IPS-20b (cell line): Measurements from ENCODE around the gene RNF183.

ENCODE experiments used
- H3K27ac ChIP-seq: one replicate; pipeline ENCODE4 v1.5.1; 2013; ENCODE audit warnings: low read length
- H3K27me3 ChIP-seq: 2 replicates; pipeline ENCODE4 v1.6.1; 2013; ENCODE audit warnings: mild to moderate bottlenecking, low read length, inconsistent platforms; ENCODE audit not compliant: insufficient read depth
- H3K36me3 ChIP-seq: 2 replicates; pipeline ENCODE4 v1.6.1; 2013; ENCODE audit warnings: low read depth, mild to moderate bottlenecking, inconsistent platforms, low read length, moderate library complexity; ENCODE audit not compliant: insufficient read depth
- H3K4me1 ChIP-seq: 2 replicates; pipeline ENCODE4 v1.6.1; 2013; ENCODE audit warnings: mild to moderate bottlenecking, control low read depth, inconsistent platforms, low read length, moderate library complexity; ENCODE audit not compliant: insufficient read depth
- H3K4me3 ChIP-seq: 2 replicates; pipeline ENCODE4 v1.5.1; 2013; ENCODE audit warnings: mild to moderate bottlenecking, low read length, inconsistent platforms
- H3K9ac ChIP-seq: 2 replicates; pipeline ENCODE4 v1.6.1; 2013; ENCODE audit warnings: low read depth, mild to moderate bottlenecking, inconsistent platforms, low read length, moderate library complexity
- H3K9me3 ChIP-seq: 2 replicates; pipeline ENCODE4 v1.6.1; 2013; ENCODE audit warnings: mild to moderate bottlenecking, low read depth, low read length, inconsistent platforms; ENCODE audit not compliant: insufficient read depth

The RNF183 gene

DNA sequence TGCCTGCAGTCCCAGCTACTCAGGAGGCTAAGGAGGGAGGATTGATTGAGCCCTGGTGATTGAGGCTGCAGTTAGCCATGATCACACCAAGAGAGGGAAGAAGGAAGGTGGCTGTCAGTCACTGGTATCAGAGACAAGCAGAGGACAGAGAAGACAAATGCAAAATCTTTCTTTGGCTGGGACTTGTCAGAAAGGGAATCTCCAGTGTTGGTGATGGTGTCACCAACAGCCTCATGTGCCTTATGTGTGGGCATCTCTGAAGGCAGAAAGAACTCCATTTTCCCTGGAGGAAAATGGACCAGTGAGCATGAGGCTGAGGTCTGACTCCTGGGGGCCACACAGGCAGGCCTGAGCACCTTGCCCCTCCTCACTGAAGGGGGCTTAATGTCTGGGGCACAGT is 12.1 kb upstream of the RNF183 start:
- Histone ChIP-seq H3K4me1 (no peaks in the 10 kb centered on the region), H3K27me3 (no peaks in the 10 kb centered on the region; the same call in 1 of the 2 replicates), H3K9ac (no peak overlapping the region), H3K36me3 (no peaks in the 10 kb centered on the region), H3K9me3 (no peaks in the 10 kb centered on the region), H3K27ac (no peak overlapping the region), H3K4me3 (no peak overlapping the region)

DNA sequence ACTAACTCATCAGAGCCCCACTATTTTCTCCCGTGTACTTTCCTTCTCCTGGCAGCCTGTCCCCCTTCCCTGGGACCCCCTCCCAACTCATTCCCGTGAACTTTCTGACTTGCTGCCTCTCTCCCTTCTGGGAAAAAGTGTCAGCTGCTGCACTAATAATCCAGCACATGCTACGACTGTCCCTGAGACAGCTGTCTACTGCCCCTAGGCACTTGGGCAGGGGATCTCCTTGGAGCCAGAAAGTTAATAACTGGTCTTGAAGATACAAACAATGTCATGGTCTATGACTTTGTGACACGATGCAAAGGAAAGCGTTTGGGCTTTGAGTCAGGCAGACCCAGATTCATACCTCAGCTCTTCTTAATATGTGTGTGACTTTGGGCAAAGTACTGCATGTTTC is 10.1 kb upstream of the RNF183 start:
- Histone ChIP-seq H3K27ac (no peak overlapping the region), H3K9ac (no peak overlapping the region), H3K27me3 (no peaks in the 10 kb centered on the region), H3K4me3 (no peak overlapping the region), H3K4me1 (no peaks in the 10 kb centered on the region), H3K36me3 (no peaks in the 10 kb centered on the region), H3K9me3 (no peaks in the 10 kb centered on the region)

DNA sequence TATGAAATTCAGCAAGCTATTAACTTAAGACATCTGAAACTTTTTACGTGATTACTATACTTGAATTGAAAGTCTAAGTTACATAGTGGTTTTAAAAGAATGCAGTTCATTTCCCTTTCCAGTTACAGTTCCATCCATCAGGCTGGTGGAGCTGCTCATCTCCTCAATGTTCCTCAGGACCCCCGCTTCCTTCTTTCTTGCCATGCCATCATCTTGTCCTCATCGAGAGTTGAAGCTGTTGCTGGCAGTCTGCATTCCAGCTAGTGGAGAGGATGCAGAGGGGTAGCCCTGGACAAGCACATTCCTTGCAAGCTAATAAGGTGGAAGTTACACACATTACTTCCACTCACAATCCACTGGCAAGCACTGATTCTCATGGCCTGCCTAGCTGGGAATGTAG is 8.8 kb upstream of the RNF183 start:
- Histone ChIP-seq H3K9me3 (no peaks in the 10 kb centered on the region), H3K9ac (no peak overlapping the region), H3K27me3 (no peaks in the 10 kb centered on the region), H3K4me1 (no peaks in the 10 kb centered on the region), H3K4me3 (no peak overlapping the region), H3K27ac (no peak overlapping the region), H3K36me3 (no peaks in the 10 kb centered on the region)

DNA sequence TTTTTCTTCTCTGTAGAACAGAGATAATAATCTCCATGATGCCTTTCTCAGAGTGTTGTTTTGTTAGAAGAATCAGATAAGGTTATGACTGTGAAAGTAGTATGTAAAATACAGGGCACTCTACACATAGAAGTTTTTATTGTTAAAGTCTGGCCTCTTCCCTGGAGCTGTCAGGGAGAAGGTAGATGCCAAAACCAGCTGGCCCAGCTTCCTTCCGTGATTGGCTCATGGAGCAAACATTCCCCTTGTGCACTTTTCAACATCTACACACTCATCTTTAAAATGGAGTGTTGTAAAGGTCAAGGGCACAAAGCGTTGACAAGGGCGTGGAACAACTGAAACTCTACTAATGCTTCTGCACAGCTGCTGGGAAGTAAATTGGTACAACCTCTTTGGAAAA is 7.4 kb upstream of the RNF183 start:
- no peak overlapping the region for H3K4me3 ChIP-seq
- H3K9ac ChIP-seq = no peak overlapping the region
- no peaks in the 10 kb centered on the region for H3K27me3 ChIP-seq
- H3K9me3 ChIP-seq = no peaks in the 10 kb centered on the region
- no peak overlapping the region for H3K27ac ChIP-seq
- H3K36me3 ChIP-seq = no peaks in the 10 kb centered on the region
- no peaks in the 10 kb centered on the region for H3K4me1 ChIP-seq

DNA sequence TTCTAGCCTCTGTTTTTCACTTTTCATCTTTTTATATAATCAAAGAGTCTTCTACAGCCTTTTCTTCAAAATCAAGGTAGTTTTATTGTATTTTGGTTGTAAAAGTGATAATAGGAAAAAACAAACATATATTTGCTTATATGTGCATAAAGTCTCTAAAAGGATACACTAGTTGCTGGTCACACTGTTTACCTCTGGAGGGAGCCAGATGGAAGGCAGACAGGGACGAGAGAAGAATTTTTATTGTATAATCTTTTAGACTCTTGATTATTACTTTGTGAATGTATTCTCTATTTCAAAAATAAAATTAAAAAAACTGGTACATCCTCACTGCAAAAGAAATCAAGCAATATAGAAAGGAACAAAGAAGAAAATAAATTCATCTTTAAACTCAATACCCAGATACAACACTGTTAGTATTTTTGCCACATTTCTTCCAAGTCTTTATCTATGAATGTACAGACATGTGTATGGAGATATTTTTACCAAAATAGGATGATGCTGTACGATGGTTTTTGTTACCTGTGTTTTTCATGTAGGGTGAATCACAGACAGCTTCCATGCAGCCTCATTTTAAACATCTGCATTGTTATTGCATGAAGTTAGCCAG is 6.1 kb upstream of the RNF183 start:
- Histone ChIP-seq H3K9me3 (no peaks in the 10 kb centered on the region), H3K27ac (no peak overlapping the region), H3K4me3 (no peak overlapping the region), H3K9ac (no peak overlapping the region), H3K4me1 (no peaks in the 10 kb centered on the region), H3K36me3 (no peaks in the 10 kb centered on the region), H3K27me3 (no peaks in the 10 kb centered on the region)

DNA sequence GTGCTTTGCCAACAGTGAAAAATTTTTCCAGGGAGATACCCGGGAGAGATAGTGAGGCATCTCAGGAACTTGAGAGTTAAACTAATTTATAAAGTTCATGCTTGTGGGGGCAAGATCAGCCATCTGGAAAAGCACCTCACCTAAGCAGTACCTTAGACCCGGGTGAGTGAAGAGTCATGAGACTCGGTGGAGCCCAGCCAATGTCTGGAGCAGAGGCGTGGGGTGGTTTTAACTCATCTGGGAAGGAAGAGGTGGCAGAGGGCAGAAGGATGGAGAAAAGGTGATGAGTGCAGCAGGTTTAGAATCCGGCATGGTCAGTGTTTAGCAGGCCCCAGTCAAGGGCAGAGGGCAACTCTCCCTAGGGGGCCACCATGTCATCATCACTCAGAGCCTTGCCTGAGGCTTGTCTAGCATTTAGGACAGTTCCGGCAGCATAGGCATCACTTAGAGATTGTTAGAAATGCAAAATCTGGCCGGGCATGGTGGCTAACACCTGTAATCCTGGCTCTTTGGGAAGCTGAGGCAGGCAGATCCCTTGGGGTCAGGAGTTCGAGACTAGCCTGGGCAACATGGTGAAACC is 4.3 kb upstream of the RNF183 start:
- H3K4me3 ChIP-seq = no peak overlapping the region
- H3K4me1 ChIP-seq = no peaks in the 10 kb centered on the region
- H3K9me3 ChIP-seq = no peaks in the 10 kb centered on the region
- H3K9ac ChIP-seq = no peak overlapping the region
- H3K27ac ChIP-seq = no peak overlapping the region
- no peaks in the 10 kb centered on the region for H3K27me3 ChIP-seq
- no peaks in the 10 kb centered on the region for H3K36me3 ChIP-seq

DNA sequence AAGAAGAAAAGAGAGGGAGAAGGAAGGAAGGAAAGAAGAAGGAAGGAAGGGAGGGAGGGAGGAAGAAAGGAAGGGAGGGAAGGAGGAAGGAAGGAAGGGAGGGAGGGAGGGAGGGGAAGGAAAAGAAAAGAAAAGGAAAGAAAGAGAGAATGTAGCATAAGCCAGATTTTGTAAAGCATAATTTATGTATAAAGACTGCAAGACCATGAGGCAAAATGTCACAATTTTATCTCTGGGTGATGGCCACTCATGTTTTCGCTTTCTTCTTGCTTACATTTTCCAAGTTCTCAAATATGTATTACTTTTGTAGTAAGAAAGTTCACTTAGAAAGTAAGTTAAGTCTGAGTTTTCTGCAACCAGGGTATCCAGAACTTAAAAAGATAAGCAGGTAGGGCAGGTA is 3.4 kb upstream of the RNF183 start:
- Histone ChIP-seq H3K36me3 (no peaks in the 10 kb centered on the region), H3K4me1 (no peaks in the 10 kb centered on the region), H3K4me3 (no peak overlapping the region), H3K27ac (no peak overlapping the region), H3K9me3 (no peaks in the 10 kb centered on the region), H3K9ac (no peak overlapping the region), H3K27me3 (no peaks in the 10 kb centered on the region)

DNA sequence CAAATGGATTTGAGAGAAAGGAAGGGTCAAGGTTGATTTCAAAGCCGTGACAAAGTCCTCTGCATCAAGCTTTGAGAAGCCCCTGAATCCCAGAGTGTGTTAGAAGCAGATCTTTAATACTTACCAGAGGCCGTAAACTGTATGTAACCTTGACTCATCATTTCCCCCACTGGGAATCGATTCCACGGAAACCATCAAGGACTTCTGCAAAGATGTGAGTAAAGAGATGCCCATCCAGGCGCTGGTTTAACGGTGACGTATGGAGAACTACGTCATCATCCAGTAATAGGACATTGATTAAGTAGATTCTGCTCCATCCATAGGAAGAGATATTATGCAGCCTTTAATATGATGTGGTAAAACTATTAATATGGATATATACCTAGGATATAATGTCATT is 1.6 kb downstream of the RNF183 start:
- no peak overlapping the region for H3K4me3 ChIP-seq
- H3K27me3 ChIP-seq = no peaks in the 10 kb centered on the region
- no peak overlapping the region for H3K9ac ChIP-seq
- H3K9me3 ChIP-seq = no peaks in the 10 kb centered on the region
- H3K36me3 ChIP-seq = no peaks in the 10 kb centered on the region
- no peaks in the 10 kb centered on the region for H3K4me1 ChIP-seq
- H3K27ac ChIP-seq = no peak overlapping the region

DNA sequence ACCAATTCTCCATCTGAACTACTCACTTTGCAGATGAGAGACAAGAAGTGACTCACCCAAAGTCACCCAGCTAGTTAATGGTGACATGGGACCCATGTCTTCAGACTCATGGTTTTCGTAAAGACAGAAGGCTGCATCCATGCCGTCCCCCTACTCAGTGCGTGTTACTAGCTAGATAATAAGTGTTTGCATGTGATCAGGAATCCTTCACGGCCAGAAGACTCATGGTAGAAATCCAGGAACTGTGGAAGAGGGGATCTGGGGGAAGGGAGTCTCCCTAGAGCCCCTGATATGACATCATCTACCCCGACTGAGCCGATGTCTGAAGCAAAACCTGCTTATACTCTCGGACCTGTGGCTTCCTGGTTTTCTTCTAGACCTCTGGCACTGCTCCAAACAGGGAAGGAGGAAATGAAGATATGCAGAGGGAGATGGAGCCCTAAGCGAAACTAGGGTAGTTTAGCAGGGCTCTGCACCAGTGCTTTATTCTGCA is 3.3 kb downstream of the RNF183 start:
- no peaks in the 10 kb centered on the region for H3K4me1 ChIP-seq
- H3K9me3 ChIP-seq = no peaks in the 10 kb centered on the region
- no peaks in the 10 kb centered on the region for H3K27me3 ChIP-seq
- H3K36me3 ChIP-seq = no peaks in the 10 kb centered on the region
- no peak overlapping the region for H3K9ac ChIP-seq
- H3K4me3 ChIP-seq = no peak overlapping the region
- H3K27ac ChIP-seq = no peak overlapping the region

DNA sequence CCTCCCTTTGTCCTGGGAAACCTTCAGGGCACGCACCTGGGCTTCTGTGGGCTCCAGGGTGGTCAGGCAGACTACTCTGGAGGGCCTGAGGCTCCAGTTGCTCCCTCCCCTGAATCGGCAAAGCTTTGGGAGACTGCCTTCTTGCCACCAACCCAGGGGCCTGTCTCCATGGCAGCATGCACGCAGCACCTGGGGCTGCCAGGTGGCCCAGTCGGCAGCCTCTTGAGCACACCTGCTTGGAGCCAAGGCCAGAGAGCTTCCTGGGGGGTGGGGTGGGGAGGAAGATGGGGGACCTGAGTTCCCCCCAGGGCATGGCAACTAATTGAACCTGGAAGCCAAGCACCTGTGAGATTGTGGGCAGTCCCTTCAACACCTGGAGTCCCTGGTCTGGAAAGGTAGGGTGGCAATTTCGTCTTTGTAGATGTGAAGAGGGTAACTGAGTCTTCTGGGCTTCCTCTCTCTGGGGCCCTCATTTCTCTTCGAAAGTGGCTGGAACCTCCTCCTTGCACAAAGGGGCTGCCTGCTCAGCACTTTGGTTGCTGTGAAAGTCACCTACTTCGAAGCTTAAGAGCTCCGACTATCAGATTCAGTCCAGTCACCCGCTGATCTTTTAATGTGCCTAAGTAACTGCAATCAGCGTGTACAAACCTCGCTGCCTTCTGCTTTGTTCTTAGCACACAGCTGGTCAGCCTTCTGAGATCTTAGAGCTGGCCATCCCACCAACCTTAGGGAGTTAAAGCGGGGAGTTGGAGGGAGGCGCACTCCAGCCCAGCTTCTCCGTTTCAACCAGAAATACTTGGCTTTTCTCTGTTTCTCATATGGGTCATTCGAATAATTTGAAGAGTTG is 4.0 kb downstream of the RNF183 start:
- H3K27ac ChIP-seq = no peak overlapping the region
- no peak overlapping the region for H3K4me3 ChIP-seq
- H3K27me3 ChIP-seq = no peaks in the 10 kb centered on the region
- no peaks in the 10 kb centered on the region for H3K9me3 ChIP-seq
- H3K36me3 ChIP-seq = peaks cover under 1% of the 10 kb centered on the region
- H3K9ac ChIP-seq = no peak overlapping the region
- H3K4me1 ChIP-seq = no peaks in the 10 kb centered on the region

DNA sequence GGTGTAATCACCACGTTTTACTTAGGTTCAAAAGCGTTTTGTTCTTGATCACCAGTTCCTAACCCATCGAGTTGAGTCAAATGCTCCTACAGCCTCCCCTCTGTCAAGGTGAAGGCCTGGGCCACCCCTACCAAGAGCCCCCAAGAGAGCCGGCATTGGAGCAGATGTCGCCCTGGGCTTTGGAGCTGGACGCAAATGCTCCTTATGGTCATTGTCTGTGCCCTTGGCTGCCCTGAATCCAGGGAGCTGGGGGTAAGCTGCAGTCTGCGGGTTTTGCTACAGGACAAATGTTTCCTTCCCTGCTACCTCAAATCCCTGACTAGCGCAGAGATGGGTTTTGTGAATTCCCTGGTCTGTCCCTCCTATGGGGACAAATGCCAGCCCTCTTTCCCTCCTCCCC is 4.9 kb downstream of the RNF183 start:
- Histone ChIP-seq H3K9me3 (no peaks in the 10 kb centered on the region), H3K36me3 (peaks cover 9% of the 10 kb centered on the region)

More for the DNA sequence above, 4.9 kb downstream of the RNF183 start:
- H3K9ac ChIP-seq = no peak overlapping the region
- no peak overlapping the region for H3K27ac ChIP-seq
- H3K4me1 ChIP-seq = no peaks in the 10 kb centered on the region
- H3K4me3 ChIP-seq = no peak overlapping the region
- no peaks in the 10 kb centered on the region for H3K27me3 ChIP-seq
